NCI-H524 treated with DMSO at 0.1 percent for 48 hours (cell line): Measurements from ENCODE around the gene INPPL1.

Experiments
- DNase-seq: peaks from one replicate; lab custom pipeline; 2025; lab: John Stamatoyannopoulos, UW

The INPPL1 gene

DNA sequence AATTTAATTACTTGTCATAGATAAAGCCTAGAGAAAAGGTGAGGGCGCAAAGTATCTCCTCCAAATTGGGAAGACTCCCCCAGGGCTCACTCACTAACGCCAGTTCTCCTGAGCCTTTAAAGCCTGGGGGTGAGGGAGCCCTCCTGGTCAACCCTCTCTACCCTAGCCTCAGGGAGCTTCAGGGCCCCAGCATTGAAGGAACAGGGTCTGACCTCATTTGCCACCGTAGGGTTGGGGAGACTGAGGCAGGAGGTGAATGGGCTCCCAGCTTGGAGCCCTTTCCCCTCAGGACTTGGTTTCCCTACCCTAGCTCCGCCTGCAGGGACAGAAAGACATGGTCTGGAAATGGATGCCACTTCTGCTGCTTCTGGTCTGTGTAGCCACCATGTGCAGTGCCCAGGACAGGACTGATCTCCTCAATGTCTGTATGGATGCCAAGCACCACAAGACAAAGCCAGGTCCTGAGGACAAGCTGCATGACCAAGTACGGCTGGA is 6.3 kb upstream of the INPPL1 start:
- no peak for DNase-seq

DNA sequence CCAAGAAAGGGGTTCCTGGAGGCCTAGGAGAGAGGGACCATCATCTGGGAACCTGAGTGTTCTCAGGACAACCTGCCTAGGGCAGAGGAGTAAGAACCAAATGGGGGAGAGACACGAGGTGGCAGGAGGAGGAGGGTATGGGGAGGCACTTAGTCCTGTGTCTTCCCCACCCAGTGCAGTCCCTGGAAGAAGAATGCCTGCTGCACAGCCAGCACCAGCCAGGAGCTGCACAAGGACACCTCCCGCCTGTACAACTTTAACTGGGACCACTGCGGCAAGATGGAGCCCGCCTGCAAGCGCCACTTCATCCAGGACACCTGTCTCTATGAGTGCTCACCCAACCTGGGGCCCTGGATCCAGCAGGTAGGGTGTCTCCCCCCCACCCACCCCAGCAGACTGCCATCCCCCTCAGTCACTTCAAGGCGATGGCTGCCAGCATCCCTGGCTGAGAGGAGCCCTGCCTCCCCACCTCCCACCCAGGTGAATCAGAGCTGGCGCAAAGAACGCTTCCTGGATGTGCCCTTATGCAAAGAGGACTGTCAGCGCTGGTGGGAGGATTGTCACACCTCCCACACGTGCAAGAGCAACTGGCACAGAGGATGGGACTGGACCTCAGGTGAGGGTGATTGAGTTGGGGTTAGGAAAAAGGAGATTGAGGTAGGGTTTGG is 3.7 kb upstream of the INPPL1 start:
- DNase-seq: no peak

DNA sequence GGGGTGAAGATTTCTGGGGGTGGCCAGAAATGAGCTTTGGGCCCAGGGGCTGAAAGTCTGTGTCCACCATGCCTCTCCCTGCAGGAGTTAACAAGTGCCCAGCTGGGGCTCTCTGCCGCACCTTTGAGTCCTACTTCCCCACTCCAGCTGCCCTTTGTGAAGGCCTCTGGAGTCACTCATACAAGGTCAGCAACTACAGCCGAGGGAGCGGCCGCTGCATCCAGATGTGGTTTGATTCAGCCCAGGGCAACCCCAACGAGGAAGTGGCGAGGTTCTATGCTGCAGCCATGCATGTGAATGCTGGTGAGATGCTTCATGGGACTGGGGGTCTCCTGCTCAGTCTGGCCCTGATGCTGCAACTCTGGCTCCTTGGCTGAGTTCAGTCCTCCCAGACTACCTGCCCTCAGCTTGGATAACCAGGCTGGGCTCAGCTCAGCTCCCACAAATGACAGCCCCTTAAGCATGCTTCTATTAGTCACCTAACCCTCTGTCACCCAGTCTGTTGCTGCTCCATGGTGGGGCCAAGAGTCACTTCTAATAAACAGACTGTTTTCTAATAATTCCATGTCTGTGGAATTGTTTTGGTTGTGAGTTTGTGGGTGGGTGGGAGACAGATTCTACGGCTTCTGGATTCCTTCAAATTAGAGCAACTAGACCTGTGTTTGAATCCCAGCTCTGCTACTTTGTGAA is 3.0 kb upstream of the INPPL1 start:
- no peak for DNase-seq

DNA sequence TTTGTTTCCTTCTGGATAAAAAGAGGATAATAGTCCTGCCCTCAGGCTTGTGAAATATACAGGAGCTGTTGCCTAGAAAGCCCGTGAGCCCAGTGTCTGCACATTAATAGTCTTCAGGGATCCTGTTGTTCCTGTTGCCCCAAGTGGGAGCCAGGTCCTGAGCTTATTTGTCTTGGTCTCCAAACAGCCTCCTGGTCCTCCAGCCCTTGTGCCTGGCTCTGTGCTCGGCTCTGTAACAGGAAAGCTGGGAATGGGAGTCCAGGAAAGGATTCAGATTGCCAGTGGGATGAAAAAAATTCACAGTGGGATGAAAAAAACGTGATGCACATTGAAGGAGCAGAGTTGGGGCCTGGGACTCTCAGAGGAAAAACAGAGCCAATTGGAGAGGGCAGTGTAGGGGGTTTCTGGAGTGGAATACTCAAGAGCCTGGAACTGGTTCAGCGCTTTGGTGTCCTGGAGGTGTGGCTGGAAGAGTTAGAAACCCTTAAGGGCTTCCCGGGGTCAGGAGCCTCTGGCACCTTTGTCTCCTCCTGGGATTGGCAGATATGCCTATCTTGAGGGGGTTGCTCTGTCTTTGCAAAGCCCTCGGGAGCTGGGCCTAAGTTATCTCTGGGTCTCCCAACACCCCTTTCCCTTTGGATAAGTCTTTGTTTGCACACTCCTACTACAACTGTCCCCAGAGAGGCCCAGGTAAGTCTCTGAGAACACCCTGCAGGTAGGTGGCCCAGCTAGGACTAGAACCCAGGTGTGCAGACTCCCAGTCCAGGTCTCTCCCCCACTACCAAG is 2.3 kb upstream of the INPPL1 start:
- DNase-seq: no peak

DNA sequence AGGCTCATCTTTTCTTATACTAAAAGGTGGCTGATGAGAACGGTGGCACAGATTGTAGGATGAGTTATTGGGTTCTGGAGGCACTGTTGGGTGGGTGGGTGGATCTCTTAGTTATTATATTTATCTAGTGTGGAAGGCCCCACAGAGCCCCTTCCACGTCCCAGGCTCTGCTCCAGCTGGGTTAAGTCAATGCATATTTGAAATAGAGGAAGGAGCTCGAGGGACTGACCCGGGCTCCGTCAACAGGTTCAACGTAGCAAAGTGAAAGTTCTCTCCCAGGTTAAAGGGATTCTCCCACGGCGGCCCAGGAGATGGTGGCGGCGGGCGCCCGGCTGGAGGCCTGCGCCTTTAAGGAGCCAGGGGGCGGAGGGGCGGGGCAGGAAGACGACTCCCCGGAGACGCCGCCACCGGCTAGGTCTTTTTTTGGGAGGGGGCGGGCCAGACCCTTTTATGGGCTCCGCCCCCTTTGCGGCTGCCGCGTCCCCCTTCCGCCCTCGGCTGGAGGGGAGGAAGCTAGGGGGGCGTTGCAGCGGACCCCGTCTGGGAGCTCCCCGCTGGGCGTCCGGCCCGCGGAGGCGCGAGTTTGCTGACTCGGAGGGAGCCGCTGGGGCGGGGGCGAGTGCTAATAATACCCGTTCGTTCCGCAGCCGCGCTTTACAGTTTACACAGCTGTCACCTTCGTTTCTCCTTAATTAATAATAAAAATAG is 1.5 kb upstream of the INPPL1 start:
- DNase-seq: peak; percentile 59

DNA sequence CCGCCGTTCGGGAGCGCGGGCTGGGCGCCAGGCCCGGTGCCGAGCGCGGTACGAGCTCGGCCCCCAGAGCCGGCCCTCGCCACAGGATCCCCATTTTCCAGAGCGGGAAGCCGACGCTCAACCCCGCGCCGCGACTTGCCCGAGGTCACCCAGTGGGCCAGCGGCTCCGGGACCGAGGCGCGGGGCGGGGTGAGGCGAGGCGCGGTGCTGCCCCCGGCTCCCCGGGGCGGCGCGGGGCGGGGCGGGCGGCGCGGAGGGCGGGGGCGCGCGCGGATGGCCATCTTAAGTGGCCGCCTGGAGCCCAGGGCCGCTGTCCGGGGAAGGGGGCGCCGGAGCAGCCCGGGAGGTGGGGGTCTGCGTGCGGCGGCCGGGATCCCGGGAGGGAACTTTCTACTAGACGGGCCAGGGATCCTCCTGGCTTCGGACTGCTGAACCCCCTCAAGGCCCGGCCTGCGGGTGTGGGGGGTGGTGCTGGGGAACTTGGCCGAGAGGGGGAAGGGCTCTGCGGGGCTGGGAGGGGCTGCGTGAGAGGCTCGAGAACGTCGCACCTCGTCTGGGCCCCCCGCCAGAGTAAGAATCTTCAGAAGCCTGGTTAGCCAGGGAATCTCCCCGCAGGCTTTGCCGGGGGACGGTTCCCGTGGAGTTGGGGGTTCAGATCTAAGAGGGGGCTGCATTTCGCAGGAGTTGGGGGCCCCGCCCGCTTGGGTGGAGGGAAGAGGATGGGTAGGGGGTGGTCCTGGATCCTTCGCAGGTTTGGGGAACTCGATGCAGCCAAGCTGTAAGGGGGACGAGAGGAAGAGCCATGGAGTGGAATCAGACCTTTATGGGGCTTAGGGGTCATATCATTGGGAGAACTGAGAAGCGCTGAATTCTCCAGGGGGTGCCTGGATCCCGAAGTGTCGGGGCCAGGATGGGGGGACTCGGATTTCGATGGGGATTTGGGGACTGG is 678 bp upstream of the INPPL1 start:
- DNase-seq: no peak

DNA sequence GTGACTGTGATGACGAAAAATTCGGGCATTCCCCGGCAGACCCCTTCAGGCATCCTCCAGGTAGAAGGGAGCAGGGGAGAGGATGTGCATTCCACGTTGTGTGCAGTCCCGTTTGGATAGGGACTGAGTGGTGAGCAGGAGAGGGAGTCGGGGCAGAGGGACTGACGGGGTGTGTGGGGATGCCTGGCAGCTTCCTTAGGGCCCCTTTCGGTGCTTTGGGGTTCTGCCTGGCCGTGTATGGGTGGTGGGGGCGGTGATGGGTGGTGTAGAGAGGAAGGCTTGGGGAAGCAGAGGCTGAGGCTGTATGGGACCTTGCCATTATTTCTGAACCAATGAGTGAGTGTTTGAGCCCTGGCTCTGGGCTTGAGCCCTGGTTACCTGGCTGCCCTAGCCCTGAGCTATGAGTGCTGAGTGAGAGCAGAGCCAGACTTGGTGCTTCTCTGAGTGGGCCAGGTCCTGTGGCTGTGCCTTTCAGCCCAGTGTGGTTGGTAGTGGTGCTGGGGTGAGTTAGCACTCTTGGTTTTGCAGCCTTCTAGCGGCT is 914 bp downstream of the INPPL1 start:
- no peak for DNase-seq

DNA sequence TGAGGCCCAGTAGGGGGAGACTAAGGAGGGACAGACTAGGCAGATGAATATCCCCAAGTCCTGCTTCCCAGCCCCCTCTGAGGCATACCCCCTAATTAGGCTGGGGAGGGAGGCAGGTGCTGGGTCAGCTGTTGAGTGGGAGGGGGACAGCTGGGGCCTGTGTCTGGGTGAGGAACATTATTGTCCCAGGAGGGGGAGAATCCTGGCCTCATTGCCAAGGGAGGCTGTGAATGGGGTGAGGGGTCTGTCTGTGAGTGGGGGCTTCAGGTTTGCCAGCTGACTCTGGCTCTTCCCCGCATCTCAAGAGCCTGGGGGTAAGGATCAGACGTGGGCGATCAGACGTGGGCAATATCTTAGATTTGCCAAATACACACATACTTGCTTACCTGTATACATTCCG is 2.1 kb downstream of the INPPL1 start:
- DNase-seq: no peak

DNA sequence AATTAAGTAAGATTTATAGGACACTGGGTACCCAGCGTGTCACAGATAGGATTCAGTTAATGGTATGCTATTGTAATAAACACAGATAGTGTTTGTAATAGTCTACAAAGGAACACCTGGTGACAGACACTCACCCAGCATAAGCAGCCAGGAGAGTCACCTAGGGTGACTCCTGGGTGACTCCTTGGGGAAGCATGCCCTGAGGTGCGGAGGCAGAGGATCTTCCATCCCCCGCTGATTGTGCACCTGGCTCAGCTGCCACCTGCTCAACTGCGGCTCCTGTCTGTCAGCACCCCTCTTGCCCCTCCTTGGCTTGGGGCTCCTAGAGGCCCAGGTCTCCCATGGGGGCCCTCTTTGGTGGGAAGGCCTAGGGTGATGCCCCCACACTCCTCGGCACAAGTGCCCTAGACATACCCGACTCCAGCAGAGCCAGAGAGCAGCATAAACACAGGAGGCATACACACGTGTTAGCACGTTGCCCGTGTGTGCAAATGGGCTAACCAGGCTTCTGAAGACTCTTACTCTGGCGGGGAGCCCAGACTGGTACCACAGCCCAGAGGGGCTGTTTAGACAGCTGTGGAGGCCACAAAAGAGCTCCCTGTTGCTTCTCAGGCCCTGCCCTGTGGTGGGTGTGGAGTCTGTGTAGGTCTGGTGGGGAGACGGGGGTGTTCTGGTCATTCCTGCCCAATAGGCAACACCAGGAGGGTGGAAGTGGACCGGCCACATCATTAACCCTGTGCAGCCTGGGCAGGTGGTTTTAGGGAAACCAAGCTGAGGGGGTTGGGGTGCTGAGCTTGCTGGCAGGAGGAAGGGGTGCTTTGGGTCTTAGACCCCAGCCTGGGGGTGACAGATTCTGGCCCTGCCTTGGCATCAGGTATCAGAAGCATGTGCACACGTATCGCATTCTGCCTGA is 3.0 kb downstream of the INPPL1 start:
- DNase-seq: no peak

DNA sequence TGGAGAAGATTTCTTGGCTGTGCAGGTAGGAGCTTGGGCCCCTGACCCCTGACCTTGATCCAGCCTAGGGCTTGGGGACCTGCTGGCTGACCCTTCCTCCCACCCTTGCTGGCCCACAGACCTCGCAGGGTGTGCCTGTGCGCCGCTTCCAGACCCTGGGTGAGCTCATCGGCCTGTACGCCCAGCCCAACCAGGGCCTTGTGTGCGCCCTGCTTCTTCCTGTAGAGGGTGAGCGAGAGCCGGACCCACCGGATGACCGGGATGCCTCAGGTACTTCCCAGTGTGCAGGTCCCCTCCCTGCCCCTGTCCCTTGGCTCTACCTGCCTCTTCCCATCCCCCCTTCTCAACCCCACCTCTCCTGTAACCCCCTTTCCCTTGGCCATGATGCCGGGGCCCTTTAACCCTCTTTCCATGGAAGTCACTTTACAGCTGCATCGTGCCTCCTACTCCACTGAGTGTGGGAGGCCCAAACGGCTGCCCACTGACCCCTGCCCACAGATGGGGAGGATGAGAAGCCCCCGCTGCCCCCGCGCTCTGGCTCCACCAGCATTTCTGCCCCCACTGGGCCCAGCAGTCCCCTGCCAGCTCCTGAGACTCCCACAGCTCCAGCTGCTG is 3.8 kb downstream of the INPPL1 start:
- DNase-seq: no peak

DNA sequence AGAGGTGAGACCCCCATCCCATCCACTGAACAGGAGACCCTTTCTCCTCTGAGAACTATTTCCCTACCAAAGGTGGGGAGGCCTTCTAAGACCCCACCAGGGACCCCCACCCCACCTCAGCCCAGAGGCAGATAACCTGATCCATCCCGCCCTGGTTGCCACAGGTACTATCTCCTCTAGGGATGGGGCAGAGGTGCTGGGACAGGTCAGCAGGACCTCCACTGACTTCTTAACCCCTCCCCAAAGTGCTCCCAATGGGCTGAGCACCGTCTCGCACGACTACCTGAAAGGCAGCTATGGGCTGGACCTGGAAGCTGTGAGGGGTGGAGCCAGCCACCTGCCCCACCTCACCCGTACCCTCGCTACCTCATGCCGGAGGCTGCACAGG is 4.3 kb downstream of the INPPL1 start:
- no peak for DNase-seq

DNA sequence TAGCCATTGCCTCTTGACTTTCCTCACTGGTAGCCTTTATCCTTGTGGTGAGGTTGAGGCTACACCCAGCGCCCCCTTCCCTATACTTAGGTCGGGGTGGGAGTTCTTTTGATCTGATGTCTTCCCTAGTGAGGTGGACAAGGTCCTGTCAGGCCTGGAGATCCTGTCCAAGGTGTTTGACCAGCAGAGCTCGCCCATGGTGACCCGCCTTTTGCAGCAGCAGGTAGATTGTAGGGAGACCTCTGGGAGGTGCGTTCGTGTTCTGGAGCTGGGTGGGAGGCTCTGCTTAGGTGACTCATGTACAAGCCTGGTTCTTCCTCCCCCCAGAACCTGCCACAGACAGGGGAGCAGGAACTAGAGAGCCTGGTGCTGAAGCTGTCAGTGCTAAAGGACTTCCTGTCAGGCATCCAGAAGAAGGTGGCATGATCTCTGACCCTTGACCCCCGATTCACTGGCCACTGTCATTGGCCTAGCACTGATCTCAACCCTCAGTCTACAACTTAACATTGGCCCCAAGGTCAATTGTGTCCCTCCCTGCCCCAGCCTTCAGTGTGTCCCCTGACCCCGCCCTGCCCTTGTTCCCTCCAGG is 4.9 kb downstream of the INPPL1 start:
- no peak for DNase-seq

DNA sequence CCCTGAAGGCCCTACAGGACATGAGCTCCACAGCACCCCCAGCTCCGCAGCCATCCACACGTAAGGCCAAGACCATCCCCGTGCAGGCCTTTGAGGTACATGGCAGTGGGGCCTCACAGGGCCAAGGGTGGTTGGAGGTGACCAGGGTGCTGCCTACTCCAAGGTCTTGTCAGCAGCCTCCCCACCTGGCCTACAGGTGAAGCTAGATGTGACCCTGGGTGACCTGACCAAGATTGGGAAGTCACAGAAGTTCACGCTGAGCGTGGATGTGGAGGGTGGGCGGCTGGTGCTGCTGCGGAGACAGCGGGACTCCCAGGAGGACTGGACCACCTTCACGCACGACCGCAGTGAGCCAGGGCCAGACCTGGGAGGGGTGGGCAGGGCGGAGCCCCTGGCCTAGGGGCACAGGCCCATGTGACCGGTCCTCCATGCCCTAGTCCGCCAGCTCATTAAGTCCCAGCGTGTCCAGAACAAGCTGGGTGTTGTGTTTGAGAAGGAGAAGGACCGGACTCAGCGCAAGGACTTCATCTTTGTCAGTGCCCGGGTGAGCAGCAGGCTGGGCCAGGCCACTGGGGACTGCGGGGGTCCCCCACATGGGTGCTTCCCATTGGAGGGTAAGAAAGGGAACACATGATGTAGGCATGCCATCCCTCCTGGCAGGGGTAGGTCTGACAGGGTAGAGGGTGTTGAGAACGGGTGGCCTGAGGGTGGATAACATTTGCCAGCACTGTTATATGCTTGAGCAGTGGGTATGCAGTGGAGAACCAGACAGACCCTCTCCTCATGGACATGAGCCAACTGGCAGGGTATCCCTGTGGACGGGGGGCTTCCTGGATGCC is 5.6 kb downstream of the INPPL1 start:
- no peak for DNase-seq

DNA sequence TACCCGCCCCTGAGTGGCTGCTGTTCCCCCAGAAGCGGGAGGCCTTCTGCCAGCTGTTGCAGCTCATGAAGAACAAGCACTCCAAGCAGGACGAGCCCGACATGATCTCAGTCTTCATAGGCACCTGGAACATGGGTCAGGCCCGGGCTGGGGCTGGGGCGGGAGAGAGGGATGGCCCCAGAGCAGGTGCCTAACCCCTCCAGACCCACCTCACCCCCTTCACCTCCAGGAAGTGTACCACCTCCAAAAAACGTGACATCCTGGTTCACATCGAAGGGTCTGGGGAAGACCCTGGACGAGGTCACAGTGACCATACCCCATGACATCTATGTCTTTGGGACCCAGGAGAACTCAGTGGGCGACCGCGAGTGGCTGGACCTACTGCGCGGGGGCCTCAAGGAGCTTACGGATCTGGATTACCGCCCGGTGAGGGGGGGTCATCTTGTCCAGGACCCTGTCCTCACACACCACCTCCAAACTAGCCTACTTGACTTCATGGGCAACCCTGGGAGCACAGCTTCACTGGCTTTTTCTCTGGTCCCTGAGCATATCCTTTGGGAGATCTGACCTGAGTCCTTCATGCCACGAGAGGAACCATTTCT is 6.3 kb downstream of the INPPL1 start:
- DNase-seq: no peak

DNA sequence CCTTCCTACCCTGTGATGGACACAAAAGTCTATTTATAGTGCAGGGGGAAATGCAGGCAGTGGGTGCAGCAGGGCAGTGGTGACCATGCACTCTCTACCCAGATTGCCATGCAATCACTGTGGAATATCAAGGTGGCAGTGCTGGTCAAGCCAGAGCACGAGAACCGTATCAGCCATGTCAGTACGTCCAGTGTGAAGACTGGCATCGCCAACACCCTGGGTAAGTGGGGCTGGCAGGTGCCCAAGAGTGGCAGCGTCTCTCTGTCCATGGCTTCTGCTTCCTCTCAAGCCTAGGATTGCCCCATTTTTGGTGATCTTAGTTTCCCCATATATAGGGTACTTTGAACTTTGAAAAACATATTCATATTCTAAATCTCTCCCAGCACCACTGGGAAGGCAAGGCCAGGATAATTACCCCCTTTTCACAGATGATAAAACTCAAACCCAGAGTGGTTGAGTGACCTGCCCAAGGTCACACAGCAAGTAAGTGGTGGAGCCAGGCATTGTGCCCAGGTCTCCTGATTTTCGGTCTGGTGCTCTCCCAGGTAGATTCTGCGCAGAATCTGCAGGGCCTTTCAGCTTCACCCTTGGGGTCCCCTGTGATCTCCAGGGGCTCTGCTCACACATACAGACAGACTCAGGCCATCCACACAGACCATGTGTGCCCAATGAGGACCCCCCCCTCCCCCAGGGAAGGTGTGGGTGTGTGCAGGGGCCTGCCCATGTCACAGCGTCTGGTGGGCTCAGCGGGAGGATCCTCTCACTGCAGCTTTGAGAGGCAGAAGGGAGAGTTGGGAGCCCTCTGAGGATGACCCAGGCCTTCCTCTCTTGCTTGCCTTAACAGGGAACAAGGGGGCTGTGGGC is 7.1 kb downstream of the INPPL1 start:
- DNase-seq: no peak

DNA sequence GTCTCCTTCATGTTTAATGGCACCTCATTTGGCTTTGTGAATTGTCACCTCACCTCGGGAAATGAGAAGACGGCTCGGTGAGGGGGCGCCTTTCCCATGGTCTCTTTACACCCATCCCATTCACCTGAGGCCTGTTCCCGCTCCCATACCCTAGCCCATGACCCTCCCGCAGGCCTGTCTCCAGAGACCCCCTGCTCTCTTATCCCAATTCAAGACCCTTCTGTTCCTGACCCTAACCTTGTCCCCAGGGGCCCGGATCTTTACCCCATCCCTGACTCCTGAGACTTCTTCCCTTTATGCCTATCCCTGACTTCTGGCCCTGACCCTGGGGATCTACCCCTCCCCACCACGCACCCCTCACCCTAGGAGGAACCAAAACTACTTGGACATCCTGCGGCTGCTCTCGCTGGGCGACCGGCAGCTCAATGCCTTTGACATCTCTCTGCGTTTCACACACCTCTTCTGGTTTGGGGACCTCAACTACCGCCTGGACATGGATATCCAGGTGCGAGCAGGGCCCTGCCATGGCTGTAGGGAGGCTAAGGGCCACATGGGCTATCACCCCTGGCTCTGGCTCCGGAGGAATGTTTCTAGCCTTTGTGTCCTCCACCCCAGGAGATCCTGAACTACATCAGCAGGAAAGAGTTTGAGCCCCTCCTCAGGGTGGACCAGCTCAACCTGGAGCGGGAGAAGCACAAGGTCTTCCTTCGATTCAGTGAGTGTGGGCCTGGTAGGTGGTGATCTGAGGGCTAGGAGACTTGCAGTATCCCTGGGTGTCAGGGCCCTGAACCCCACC is 7.9 kb downstream of the INPPL1 start:
- DNase-seq: no peak
